HCT116 (cell line): ENCODE measurements around the gene SRD5A3. TPM values are rescaled to one million over a fixed set of nuclear protein-coding genes. Genes with fewer than 3 reads are reported as not detected.

ENCODE experiments used
- ATAC-seq: fragments of 200-7000 bp; cut with Tn5 transposase; 2 replicates; pipeline ENCODE4 v1.9.1; 2020; ENCODE audit warnings: mild to moderate bottlenecking, moderate library complexity
- BruUV-seq: library from RNA; stranded (reverse); fragments of 400-500 nt; replicated peaks from 2 replicates; lab custom pipeline; 2021; lab: Mats Ljungman, UMichigan
- CTCF ChIA-PET: fragments of 300-600 bp; sonication (Branson Sonifier 250); formaldehyde crosslinking; loops from one replicate; lab custom pipeline; 2021; ENCODE audit warnings: antibody characterized with exemption; lab: Charles Lee
- POLR2A ChIA-PET: fragments of 300-600, 350-600 bp; sonication (Branson Sonifier 250); formaldehyde crosslinking; loops from one replicate; lab custom pipeline; 2021; ENCODE audit warnings: antibody characterized with exemption; lab: Charles Lee
- RAD21 ChIA-PET, 2 experiments: fragments of 300-600 bp; sonication (Branson Sonifier 250); formaldehyde crosslinking; loops; one replicate each; lab custom pipeline; 2023; ENCODE audit warnings: low total read pairs in 2 of 2; ENCODE audit not compliant: uncharacterized antibody in 2 of 2, unreplicated experiment in 2 of 2, low non-redundant PET in 1 of 2; lab: Charles Lee
- DNase-seq: peaks from one replicate; pipeline ENCODE4 v3.0.0-alpha.2; 2010; ENCODE audit warnings: low read depth, low spot score
- H2AFZ ChIP-seq: fragments of 200-600 bp; shearing (Covaris generic), sonication (generic); 2 replicates; pipeline ENCODE4 v1.6.1; 2017; ENCODE audit warnings: low read depth, mixed run types, mixed read lengths, antibody characterized with exemption, low read length; ENCODE audit not compliant: poor library complexity, severe bottlenecking
- H3K27ac ChIP-seq: 2 replicates; pipeline ENCODE4 v1.5.1; 2012; ENCODE audit warnings: low read depth, low read length
- H3K27me3 ChIP-seq: fragments of 200-600 bp; sonication (generic); 2 replicates; pipeline ENCODE4 v1.6.1; 2016; ENCODE audit warnings: mixed run types, low read length, mixed read lengths; ENCODE audit not compliant: insufficient read depth
- H3K36me3 ChIP-seq, 2 experiments: fragments of 200-500 bp in 1 of 2; fragments of 200-600 bp in 1 of 2; sonication (Bioruptor generic) in 1 of 2; sonication (generic) in 1 of 2; 2 replicates each; pipeline versions ENCODE4 v1.5.1 to v1.6.1; 2014 to 2016; ENCODE audit warnings: low read length in 2 of 2, inconsistent platforms in 1 of 2, mixed read lengths in 1 of 2, mixed run types in 1 of 2; ENCODE audit not compliant: insufficient read depth in 2 of 2, control insufficient read depth in 1 of 2
- H3K4me1 ChIP-seq, 2 experiments: fragments of 200-600 bp in 1 of 2; sonication (generic) in 1 of 2; 2 replicates each; pipeline versions ENCODE4 v1.5.1 to v1.6.1; 2012 to 2017; ENCODE audit warnings: low read length in 2 of 2, inconsistent platforms in 1 of 2, mild to moderate bottlenecking in 1 of 2, mixed read lengths in 1 of 2, mixed run types in 1 of 2, moderate library complexity in 1 of 2; ENCODE audit not compliant: insufficient read depth in 2 of 2, control insufficient read depth in 1 of 2
- H3K4me2 ChIP-seq: fragments of 200-600 bp; sonication (generic); 2 replicates; pipeline ENCODE4 v1.6.1; 2017; ENCODE audit warnings: mixed run types, low read length, mixed read lengths
- H3K4me3 ChIP-seq, 2 experiments: fragments of 200-600 bp in 1 of 2; sonication (generic) in 1 of 2; replicated peaks in 1 of 2; 2 replicates each; pipeline ENCODE4 v1.5.1; 2011 to 2016; ENCODE audit warnings: low read length in 2 of 2, control low read depth in 1 of 2, low read depth in 1 of 2, mild to moderate bottlenecking in 1 of 2, mixed read lengths in 1 of 2, mixed run types in 1 of 2
- H3K79me2 ChIP-seq: fragments of 200-600 bp; sonication (generic); 2 replicates; pipeline ENCODE4 v1.6.1; 2017; ENCODE audit warnings: mild to moderate bottlenecking, mixed run types, low read length, moderate library complexity, mixed read lengths; ENCODE audit not compliant: insufficient read depth
- H3K9ac ChIP-seq: fragments of 200-600 bp; sonication (generic); 2 replicates; pipeline ENCODE4 v1.6.1; 2016; ENCODE audit warnings: low read length, mixed read lengths
- H3K9me2 ChIP-seq: fragments of 200-600 bp; sonication (generic), shearing (Covaris generic); 2 replicates; pipeline ENCODE4 v1.6.1; 2017; ENCODE audit warnings: mixed run types, mild to moderate bottlenecking, moderate library complexity; ENCODE audit not compliant: insufficient read depth
- H3K9me3 ChIP-seq, 2 experiments: fragments of 200-500 bp in 1 of 2; fragments of 200-600 bp in 1 of 2; sonication (Bioruptor generic) in 1 of 2; sonication (generic) in 1 of 2; 2 replicates each; pipeline ENCODE4 v1.6.1; 2014 to 2017; ENCODE audit warnings: low read length in 2 of 2, mixed read lengths in 2 of 2, inconsistent platforms in 1 of 2, low read depth in 1 of 2, mild to moderate bottlenecking in 1 of 2, mixed run types in 1 of 2, moderate library complexity in 1 of 2; ENCODE audit not compliant: control insufficient read depth in 1 of 2, insufficient read depth in 1 of 2
- H4K20me1 ChIP-seq: fragments of 200-600 bp; sonication (generic), shearing (Covaris generic); 2 replicates; pipeline ENCODE4 v1.6.1; 2017; ENCODE audit warnings: mixed run types, mild to moderate bottlenecking, moderate library complexity; ENCODE audit not compliant: insufficient read depth
- ATF3 ChIP-seq: IDR thresholded peaks from 2 replicates; pipeline ENCODE4 v1.6.1; 2012
- CEBPB ChIP-seq: IDR thresholded peaks from 2 replicates; pipeline ENCODE4 v1.6.1; 2012; ENCODE audit warnings: low read depth
- EGR1 ChIP-seq: IDR thresholded peaks from 2 replicates; pipeline ENCODE4 v1.6.1; 2012; ENCODE audit warnings: low read depth
- ELF1 ChIP-seq: IDR thresholded peaks from 2 replicates; pipeline ENCODE4 v1.6.1; 2012; ENCODE audit warnings: low read depth, borderline replicate concordance
- FOSL1 ChIP-seq: IDR thresholded peaks from 2 replicates; pipeline ENCODE4 v1.6.1; 2012; ENCODE audit warnings: low read depth
- JUND ChIP-seq: IDR thresholded peaks from 2 replicates; pipeline ENCODE4 v1.6.1; 2012
- MAX ChIP-seq: IDR thresholded peaks from 2 replicates; pipeline ENCODE4 v1.6.1; 2012
- POLR2AphosphoS5 ChIP-seq: IDR thresholded peaks from 2 replicates; pipeline ENCODE4 v1.6.1; 2011; ENCODE audit warnings: mild to moderate bottlenecking, low read depth, low read length, moderate library complexity
- REST ChIP-seq: IDR thresholded peaks from 2 replicates; pipeline ENCODE4 v1.6.1; 2012; ENCODE audit warnings: low read depth
- TCF7L2 ChIP-seq: IDR thresholded peaks from 2 replicates; pipeline ENCODE4 v1.7.0; 2011; ENCODE audit warnings: borderline replicate concordance, inconsistent platforms; ENCODE audit not compliant: insufficient read depth, insufficient read length; ENCODE audit errors: extremely low read depth
- ZBTB33 ChIP-seq: IDR thresholded peaks from 2 replicates; pipeline ENCODE4 v1.6.1; 2011; ENCODE audit warnings: mild to moderate bottlenecking, low read length, moderate library complexity; ENCODE audit not compliant: insufficient replicate concordance; ENCODE audit errors: extremely low read depth
- ZFX ChIP-seq: fragments of 450-650 bp; IDR thresholded peaks from 2 replicates; pipeline ENCODE4 v1.6.1; 2017
- intact Hi-C: fragments of 100-400 bp; cut with micrococcal nuclease; formaldehyde crosslinking; loops from 2 replicates; pipeline ENCODE4 v1.10.0; 2022
- total RNA-seq: library from RNA; stranded (reverse); gene quantifications from one replicate; pipeline ENCODE4 v1.2.1, GENCODE V29; 2021; ENCODE audit not compliant: unreplicated experiment

The SRD5A3 gene
- total RNA-seq, 1 experiment from 2014 or later = 19.9 TPM

GRCh38 chr4:55346851-55347255 is 811 bp downstream of the SRD5A3 start:
- Histone ChIP-seq H3K9ac (peak overlapping the region; percentile 74), H3K27me3 (no peaks in the 10 kb centered on the region), H2AFZ (no peak overlapping the region), H3K27ac (peak overlapping the region; percentile 91), H3K4me3 (peak overlapping the region; percentile 57 to 68), H3K4me1 (peaks cover 27 to 38% of the 10 kb centered on the region in 2 experiments), H3K79me2 (no peaks in the 10 kb centered on the region; the same call in 1 of the 2 replicates), H4K20me1 (no peaks in the 10 kb centered on the region), H3K36me3 (no peaks in the 10 kb centered on the region), H3K4me2 (peak overlapping the region; percentile 90), H3K9me3 (no peaks in the 10 kb centered on the region), H3K9me2 (no peaks in the 10 kb centered on the region)
- BruUV-seq = no TSS peak
- RAD21 ChIA-PET = interaction anchor here in 1 of 2 experiments (0.9 kb wide), 1 partner anchor 48 kb away, joined by 3 read pairs; no protein-coding TSS in a partner anchor
- DNase-seq = no peak
- intact Hi-C loops = loop anchor here (1.0 to 10.0 kb wide), 5 partner anchors 48 to 518 kb away; partner anchors contain the start of genes CLOCK, NMU and TMEM165
- CTCF ChIA-PET = interaction anchor here (1.5 to 2.3 kb wide), 2 partner anchors 199 to 203 kb away, joined by 4 to 5 read pairs; no protein-coding TSS in a partner anchor
- TF ChIP-seq ZFX (peak; percentile 75), ATF3 (no peak), CEBPB (no peak), FOSL1 (no peak), JUND (no peak), EGR1 (no peak), TCF7L2 (no peak), MAX (peak; percentile 11; the same call in 1 of the 2 replicates), POLR2AphosphoS5 (no peak), ELF1 (no peak), REST (no peak), ZBTB33 (no peak)
- POLR2A ChIA-PET = interaction anchor here (0.8 kb wide), 1 partner anchor 9 kb away, joined by 3 read pairs; no protein-coding TSS in a partner anchor
- ATAC-seq = peak; percentile 34
